ENCODE results near the gene GLTP. TPM values are rescaled to one million over a fixed set of nuclear protein-coding genes. Genes with fewer than 3 reads are reported as not detected.

GLTP gene
- total RNA-seq, 2 donors from 2014 or later: 29.0 to 43.2 TPM

DNA sequence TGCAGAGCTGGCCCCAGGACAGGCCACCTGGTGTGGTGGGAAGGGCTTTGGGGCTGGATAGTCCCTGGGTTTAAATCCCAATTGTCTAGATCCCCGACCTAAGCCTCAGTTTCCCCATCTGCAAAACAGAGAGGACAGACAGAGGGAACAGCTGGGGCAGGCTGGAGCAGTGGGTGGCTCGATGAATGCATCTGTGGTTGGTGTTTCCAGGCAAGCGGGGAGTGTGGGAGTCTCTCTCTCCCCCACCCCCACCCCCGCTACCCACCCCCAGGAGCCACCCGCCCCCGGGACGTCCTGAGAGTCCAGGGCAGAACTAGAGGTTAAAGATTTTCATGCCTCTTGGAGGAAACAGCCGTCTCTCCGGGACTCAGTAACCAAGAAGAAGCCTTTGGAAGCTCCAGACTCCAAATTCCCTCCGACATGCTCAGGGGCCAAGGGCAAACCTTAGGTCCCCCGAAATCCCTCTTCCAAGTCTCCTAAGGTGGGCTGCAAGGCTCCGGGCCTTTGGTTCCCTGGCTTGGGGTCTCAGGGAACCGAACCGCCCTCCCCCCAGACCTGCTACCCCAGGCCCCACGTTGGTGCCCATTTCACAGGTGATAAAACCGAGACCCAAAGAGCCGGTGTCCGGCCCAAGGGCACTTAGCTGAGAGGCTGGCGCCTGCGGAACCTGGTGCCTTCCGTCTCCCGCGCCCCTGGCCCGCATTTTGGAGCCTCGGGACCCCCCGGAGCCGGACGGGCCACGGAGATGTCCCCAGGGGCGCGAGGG is 47.6 kb downstream of the GLTP start:
- no peak for TF ChIP-seq CTCF (IDR thresholded peaks at IDR 0.05)
- Histone ChIP-seq H3K27me3 (no peaks in the 10 kb centered on the region), H3K9me3 (no peaks in the 10 kb centered on the region), H3K27ac (no peak overlapping the region), H3K4me1 (peaks cover 0 to 10% of the 10 kb centered on the region in 2 donors), H3K4me3 (peak overlapping the region; percentile 31 to 55), H3K36me3 (no peaks in the 10 kb centered on the region)
- no peak for DNase-seq (ENCODE audit: low spot score)

DNA sequence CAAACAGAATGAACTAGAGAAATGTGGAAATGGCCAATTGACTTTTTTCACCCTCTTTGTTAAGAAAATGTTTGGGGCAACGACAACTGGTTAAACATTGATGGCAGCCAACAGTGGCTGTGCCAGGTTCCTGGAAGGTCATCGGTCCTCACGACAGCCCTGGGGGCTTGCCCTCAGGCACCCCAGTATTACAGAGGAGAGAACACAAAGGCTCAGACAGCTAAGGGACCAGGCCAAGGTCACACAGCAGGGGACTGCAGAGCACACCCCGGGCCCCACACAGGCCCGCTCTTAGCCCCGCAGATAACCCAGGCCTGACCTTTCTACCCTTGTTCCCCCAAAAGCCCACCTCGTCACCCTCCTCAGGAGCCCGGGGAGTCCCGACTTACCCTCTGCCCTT is 48.4 kb downstream of the GLTP start:
- no peaks in the 10 kb centered on the region for H3K36me3 ChIP-seq
- no peak overlapping the region for H3K27ac ChIP-seq
- no peak overlapping the region for H3K4me3 ChIP-seq
- H3K27me3 ChIP-seq: no peaks in the 10 kb centered on the region
- no peak for TF ChIP-seq CTCF (IDR thresholded peaks at IDR 0.05)
- DNase-seq (ENCODE audit: low spot score): no peak
- H3K9me3 ChIP-seq: no peaks in the 10 kb centered on the region
- peaks cover 0 to 10% of the 10 kb centered on the region in 2 donors for H3K4me1 ChIP-seq

GRCh38 chr12:109831365-109831764 is 49.0 kb downstream of the GLTP start:
- Histone ChIP-seq H3K27ac (no peak overlapping the region), H3K27me3 (no peaks in the 10 kb centered on the region), H3K4me3 (no peak overlapping the region), H3K9me3 (no peaks in the 10 kb centered on the region), H3K36me3 (no peaks in the 10 kb centered on the region), H3K4me1 (peaks cover 0 to 10% of the 10 kb centered on the region in 2 donors)
- no peak for TF ChIP-seq CTCF (IDR thresholded peaks at IDR 0.05)
- DNase-seq (ENCODE audit: low spot score): no peak

- peaks cover 0 to 10% of the 10 kb centered on the region in 2 donors for H3K4me1 ChIP-seq
- DNase-seq (ENCODE audit: low spot score): no peak
- TF ChIP-seq CTCF (IDR thresholded peaks at IDR 0.05): no peak
- no peaks in the 10 kb centered on the region for H3K36me3 ChIP-seq
- no peak overlapping the region for H3K4me3 ChIP-seq
- no peak overlapping the region for H3K27ac ChIP-seq
- no peaks in the 10 kb centered on the region for H3K9me3 ChIP-seq
- no peaks in the 10 kb centered on the region for H3K27me3 ChIP-seq
Measured at GRCh38 chr12:109830718-109831117, 49.6 kb downstream of the GLTP start.

DNA sequence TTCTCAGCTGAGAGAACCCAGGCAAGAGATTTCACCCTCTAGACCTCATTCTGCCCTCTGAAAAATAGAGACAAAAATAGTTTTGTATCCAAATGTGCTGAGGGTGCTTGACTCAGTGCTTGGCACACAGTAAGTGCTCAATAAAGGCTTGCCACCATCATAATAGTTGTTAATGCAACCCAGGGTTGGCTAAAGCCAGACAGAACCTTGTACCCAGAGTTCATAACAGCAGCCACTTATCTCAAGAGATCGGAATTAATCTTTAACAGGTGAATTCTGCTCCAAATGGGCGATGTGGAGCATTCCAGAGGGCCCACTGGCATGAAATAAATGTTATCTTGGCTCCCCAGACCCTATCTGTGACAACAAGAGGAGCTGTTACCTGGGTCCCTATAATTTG is 50.1 kb downstream of the GLTP start:
- Histone ChIP-seq H3K36me3 (no peaks in the 10 kb centered on the region), H3K9me3 (no peaks in the 10 kb centered on the region), H3K27me3 (no peaks in the 10 kb centered on the region), H3K4me1 (peaks cover 0 to 10% of the 10 kb centered on the region in 2 donors), H3K27ac (no peak overlapping the region), H3K4me3 (no peak overlapping the region)
- no peak for DNase-seq (ENCODE audit: low spot score)
- no peak for TF ChIP-seq CTCF (IDR thresholded peaks at IDR 0.05)

GRCh38 chr12:109829667-109830066 is 50.7 kb downstream of the GLTP start:
- no peaks in the 10 kb centered on the region for H3K36me3 ChIP-seq
- no peak overlapping the region for H3K27ac ChIP-seq
- peaks cover 0 to 10% of the 10 kb centered on the region in 2 donors for H3K4me1 ChIP-seq
- DNase-seq (ENCODE audit: low spot score): no peak
- no peak overlapping the region for H3K4me3 ChIP-seq
- no peaks in the 10 kb centered on the region for H3K27me3 ChIP-seq
- no peaks in the 10 kb centered on the region for H3K9me3 ChIP-seq
- no peak for TF ChIP-seq CTCF (IDR thresholded peaks at IDR 0.05)

All from right atrium auricular region (tissue), 2 donors.